Measurements from ENCODE around the gene EPS8L1. TPM values are rescaled to one million over a fixed set of nuclear protein-coding genes. Genes with fewer than 3 reads are reported as not detected.
A peak's percentile ranks its signal among the peaks of the same experiment; 100 is the strongest.
"Not testable (repeated sequence)": the region's sequence is repeated elsewhere in the genome, so short reads cannot be mapped to it uniquely, and the experiment has no call there.

Gene EPS8L1
- total RNA-seq: 1 to 10 TPM; 3.4 to 3.6 TPM
- 13.3 TPM for polyA plus RNA-seq (ENCODE audit: insufficient read depth, low read depth, low replicate concordance)
- long read RNA-seq, donor 1, partial matches to known transcripts: 0 of 3 reads
- long read RNA-seq, donor 1, other reads (novel, unspliced or antisense): 0 of 3 reads
- long read RNA-seq, donor 2, partial matches to known transcripts: 0 of 1 reads
- long read RNA-seq, donor 2, other reads (novel, unspliced or antisense): 0 of 1 reads

GRCh38 chr19:55075371-55075998, at the start of gene EPS8L1:
TSS of gene EPS8L1 (plus strand) at chr19:55075869. CDS start at chr19:55076445, 576 bp downstream.
- H3K4me3 ChIP-seq: no peak within 1 kb of the TSS
- no peaks in the 10 kb centered on the region for H3K4me1 ChIP-seq
- no peak within 1 kb of the TSS for H3K27ac ChIP-seq
- no peaks in the 10 kb centered on the region for H3K36me3 ChIP-seq (ENCODE audit: low read depth, missing control alignments)
- WGBS, 2 donors: 44 to 51% methylated on average over 17 of the region's 18 CpGs
- no peak for DNase-seq
- TF ChIP-seq, protein P1, sequence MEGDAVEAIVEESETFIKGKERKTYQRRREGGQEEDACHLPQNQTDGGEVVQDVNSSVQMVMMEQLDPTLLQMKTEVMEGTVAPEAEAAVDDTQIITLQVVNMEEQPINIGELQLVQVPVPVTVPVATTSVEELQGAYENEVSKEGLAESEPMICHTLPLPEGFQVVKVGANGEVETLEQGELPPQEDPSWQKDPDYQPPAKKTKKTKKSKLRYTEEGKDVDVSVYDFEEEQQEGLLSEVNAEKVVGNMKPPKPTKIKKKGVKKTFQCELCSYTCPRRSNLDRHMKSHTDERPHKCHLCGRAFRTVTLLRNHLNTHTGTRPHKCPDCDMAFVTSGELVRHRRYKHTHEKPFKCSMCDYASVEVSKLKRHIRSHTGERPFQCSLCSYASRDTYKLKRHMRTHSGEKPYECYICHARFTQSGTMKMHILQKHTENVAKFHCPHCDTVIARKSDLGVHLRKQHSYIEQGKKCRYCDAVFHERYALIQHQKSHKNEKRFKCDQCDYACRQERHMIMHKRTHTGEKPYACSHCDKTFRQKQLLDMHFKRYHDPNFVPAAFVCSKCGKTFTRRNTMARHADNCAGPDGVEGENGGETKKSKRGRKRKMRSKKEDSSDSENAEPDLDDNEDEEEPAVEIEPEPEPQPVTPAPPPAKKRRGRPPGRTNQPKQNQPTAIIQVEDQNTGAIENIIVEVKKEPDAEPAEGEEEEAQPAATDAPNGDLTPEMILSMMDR (IDR thresholded peaks at IDR 0.05): no peak
- no peak for TF ChIP-seq POLR2A (IDR thresholded peaks at IDR 0.05)
- intact Hi-C loops (cut with DNase I; ENCODE audit: low total_unique reads): no loop called here
- H3K27me3 ChIP-seq: no peaks in the 10 kb centered on the region
- H3K9me3 ChIP-seq: no peaks in the 10 kb centered on the region

- intact Hi-C loops (cut with DNase I; ENCODE audit: low total_unique reads); H3K27ac ChIP-seq; DNase-seq; H3K27me3 ChIP-seq; H3K9me3 ChIP-seq; H3K4me1 ChIP-seq; H3K36me3 ChIP-seq (ENCODE audit: low read depth, missing control alignments): not testable (repeated sequence)
- peak overlapping the region in 1 of 2 donors; percentile 1 for H3K4me3 ChIP-seq
- 67% methylated on average over 1 of the region's 12 CpGs; no CpG with 5 or more reads in 1 of the 2 donors for WGBS, 2 donors
Measured at GRCh38 chr19:55027140-55027471, 48.6 kb upstream of the EPS8L1 start.

DNA sequence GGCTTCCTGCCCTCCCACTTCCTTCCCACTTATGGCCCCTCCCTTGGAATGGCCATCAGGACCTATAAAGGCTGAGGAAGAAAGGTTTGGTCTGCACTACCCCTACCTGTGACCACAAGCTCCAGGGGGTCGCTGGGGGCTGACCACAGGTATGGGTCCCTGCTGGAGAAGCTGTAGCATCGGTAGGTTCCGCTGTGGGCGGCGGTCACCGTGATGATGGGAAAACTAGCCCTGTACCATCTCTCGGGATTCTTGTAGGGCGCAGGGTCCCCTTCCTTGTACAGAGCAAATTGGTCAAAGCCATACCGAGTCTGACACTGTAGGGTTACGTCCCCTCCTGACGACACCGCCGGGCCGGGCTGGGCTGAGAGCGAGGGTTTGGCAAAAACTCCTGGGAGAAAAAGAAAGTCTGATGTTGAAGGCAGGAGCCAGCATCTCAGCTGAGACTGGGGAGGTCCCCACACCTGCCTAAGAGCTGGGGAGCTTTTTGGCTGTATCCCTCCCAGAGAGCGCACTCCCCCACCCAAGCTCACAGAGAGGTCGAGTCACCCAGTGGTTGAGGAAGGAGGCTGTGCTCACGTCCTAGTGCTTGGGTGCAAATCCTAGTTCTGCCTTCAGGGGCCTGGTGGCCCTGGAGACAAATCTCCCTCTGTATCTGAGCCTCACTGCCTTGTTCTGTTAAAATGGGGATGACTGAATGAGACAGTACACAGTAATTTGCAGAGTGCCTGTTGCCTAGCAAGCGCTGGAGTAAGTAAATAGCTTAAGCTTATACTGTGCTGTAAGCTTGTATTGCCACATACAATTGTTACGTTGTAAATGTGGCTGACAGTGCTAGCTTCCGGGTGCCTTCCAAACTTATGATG, 48.0 kb upstream of the EPS8L1 start:
- H3K4me3 ChIP-seq: peak overlapping the region; percentile 1 to 26
- no peaks in the 10 kb centered on the region for H3K27me3 ChIP-seq
- TF ChIP-seq POLR2A (IDR thresholded peaks at IDR 0.05): no peak
- TF ChIP-seq, protein P1 (IDR thresholded peaks at IDR 0.05): no peak
- 40 to 62% methylated on average over 13 to 21 of the region's 21 CpGs for WGBS, 2 donors
- no peak overlapping the region for H3K27ac ChIP-seq
- no peaks in the 10 kb centered on the region for H3K36me3 ChIP-seq (ENCODE audit: low read depth, missing control alignments)
- H3K9me3 ChIP-seq: no peaks in the 10 kb centered on the region
- intact Hi-C loops (cut with DNase I; ENCODE audit: low total_unique reads): no loop called here
- DNase-seq: no peak
- no peaks in the 10 kb centered on the region for H3K4me1 ChIP-seq

GRCh38 chr19:55028757-55029156, 46.9 kb upstream of the EPS8L1 start:
- no peaks in the 10 kb centered on the region for H3K9me3 ChIP-seq
- H3K27me3 ChIP-seq: no peaks in the 10 kb centered on the region
- no peaks in the 10 kb centered on the region for H3K36me3 ChIP-seq (ENCODE audit: low read depth, missing control alignments)
- H3K4me1 ChIP-seq: no peaks in the 10 kb centered on the region
- WGBS, 2 donors: 80 to 90% methylated on average over 7 of the region's 7 CpGs
- TF ChIP-seq, protein P1 (IDR thresholded peaks at IDR 0.05): no peak
- TF ChIP-seq POLR2A (IDR thresholded peaks at IDR 0.05): no peak
- H3K4me3 ChIP-seq: no peak overlapping the region
- no peak overlapping the region for H3K27ac ChIP-seq
- intact Hi-C loops (cut with DNase I; ENCODE audit: low total_unique reads): no loop called here
- DNase-seq: no peak

DNA sequence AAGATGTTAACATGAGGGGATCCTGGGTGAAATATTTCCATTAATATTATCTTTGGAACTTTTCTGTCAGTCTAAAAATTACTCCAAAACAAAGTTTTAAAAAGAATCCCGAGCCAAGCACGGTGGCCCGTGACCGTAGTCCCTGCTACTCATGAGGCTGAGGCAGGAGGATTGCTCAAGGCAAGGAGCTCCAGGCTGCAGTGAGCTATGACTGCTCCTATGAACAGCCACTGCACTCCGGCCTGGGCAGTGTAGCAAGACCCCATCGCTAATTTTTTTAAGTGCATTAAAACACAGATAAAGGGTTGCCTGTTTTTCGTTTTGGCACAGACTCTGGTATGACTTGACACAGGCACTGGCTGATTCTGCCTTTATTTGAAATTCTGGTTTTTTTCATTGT, 44.5 kb upstream of the EPS8L1 start:
- 88 to 94% methylated on average over 7 of the region's 7 CpGs for WGBS, 2 donors

More for the DNA sequence above, 44.5 kb upstream of the EPS8L1 start:
- intact Hi-C loops (cut with DNase I; ENCODE audit: low total_unique reads): no loop called here
- Histone ChIP-seq H3K4me3 (no peak overlapping the region), H3K27me3 (no peaks in the 10 kb centered on the region), H3K36me3 (ENCODE audit: low read depth, missing control alignments) (no peaks in the 10 kb centered on the region), H3K4me1 (no peaks in the 10 kb centered on the region), H3K9me3 (no peaks in the 10 kb centered on the region), H3K27ac (no peak overlapping the region)
- no peak for DNase-seq
- TF ChIP-seq POLR2A (IDR thresholded peaks at IDR 0.05): no peak
- TF ChIP-seq, protein P1 (IDR thresholded peaks at IDR 0.05): no peak
